ENCODE measurements around the gene BCL2. TPM values are rescaled to one million over a fixed set of nuclear protein-coding genes. Genes with fewer than 3 reads are reported as not detected.

BCL2 gene
- total and polyA plus RNA-seq, 4 donors = 2.6 to 25.4 (median 14.0) TPM

DNA sequence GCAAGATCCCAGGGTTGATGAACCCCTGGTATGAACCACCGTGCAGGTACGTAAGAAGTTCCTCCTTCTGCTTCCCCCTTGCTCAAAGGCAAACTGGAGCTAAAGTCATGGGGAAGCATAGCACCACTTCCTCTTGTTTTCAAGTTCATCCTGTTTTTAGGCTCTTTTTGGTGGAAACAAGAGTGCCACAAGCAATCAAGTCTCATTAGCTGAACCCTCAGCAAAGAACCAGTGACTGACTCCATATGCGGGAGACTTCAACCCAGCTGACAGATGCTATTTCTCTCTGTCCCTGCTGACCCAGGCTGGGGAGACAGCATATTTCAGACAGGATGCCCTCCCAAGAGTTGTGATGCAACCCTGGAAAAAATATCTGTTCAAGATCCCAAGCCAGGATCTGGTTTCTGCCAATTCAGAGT, 47.7 kb downstream of the BCL2 start:
- intact Hi-C loops (cut with DNase I) = no loop called here
- DNase-seq (no peak), ATAC-seq (ENCODE audit: low FRiP score) (peak; percentile 63)
- no peaks in the 10 kb centered on the region for H3K27me3 ChIP-seq (ENCODE audit: control insufficient read depth in 1 of 2, insufficient read depth in 2 of 2, low read length in 1 of 2)
- H3K4me3 ChIP-seq (ENCODE audit: low read length in 2 of 2) = no peak overlapping the region
- no peaks in the 10 kb centered on the region for H3K36me3 ChIP-seq (ENCODE audit: control insufficient read depth in 1 of 2, insufficient read depth in 2 of 2, low read length in 1 of 2)
- H3K4me1 ChIP-seq (ENCODE audit: control insufficient read depth in 1 of 2, insufficient read depth in 2 of 2, low read length in 2 of 2) = no peaks in the 10 kb centered on the region
- no peak overlapping the region for H3K27ac ChIP-seq (ENCODE audit: low read depth in 1 of 2, low read length in 2 of 2)
- 92 to 93% methylated on average over 3 of the region's 3 CpGs for WGBS, 2 donors
- H3K9me3 ChIP-seq (ENCODE audit: control insufficient read depth, low read length) = no peaks in the 10 kb centered on the region

DNA sequence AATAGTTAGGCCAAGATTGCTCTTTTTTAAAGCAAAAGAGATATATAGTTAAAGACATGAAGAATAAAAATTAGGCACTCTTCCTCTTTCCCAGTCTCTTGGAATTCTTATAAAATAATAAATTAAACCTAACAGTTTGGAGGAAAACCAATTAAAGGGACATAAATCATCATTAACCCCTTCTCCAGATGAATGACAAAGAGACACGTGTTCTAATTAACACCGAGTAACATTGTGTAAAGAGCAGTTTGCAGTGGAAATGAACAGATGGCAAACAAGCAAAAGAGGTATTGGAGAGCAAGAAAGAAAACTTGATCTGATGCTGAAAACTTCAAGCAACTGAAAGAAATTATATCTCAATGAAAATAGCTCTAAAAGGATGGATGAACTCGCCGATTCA, 48.4 kb downstream of the BCL2 start:
- no peak overlapping the region for H3K27ac ChIP-seq (ENCODE audit: low read depth in 1 of 2, low read length in 2 of 2)
- intact Hi-C loops (cut with DNase I) = no loop called here
- no peaks in the 10 kb centered on the region for H3K4me1 ChIP-seq (ENCODE audit: control insufficient read depth in 1 of 2, insufficient read depth in 2 of 2, low read length in 2 of 2)
- ATAC-seq (ENCODE audit: low FRiP score) = no peak
- H3K9me3 ChIP-seq (ENCODE audit: control insufficient read depth, low read length) = no peaks in the 10 kb centered on the region
- H3K36me3 ChIP-seq (ENCODE audit: control insufficient read depth in 1 of 2, insufficient read depth in 2 of 2, low read length in 1 of 2) = no peaks in the 10 kb centered on the region
- DNase-seq = no peak
- no peak overlapping the region for H3K4me3 ChIP-seq (ENCODE audit: low read length in 2 of 2)
- no peaks in the 10 kb centered on the region for H3K27me3 ChIP-seq (ENCODE audit: control insufficient read depth in 1 of 2, insufficient read depth in 2 of 2, low read length in 1 of 2)
- 80 to 85% methylated on average over 4 of the region's 4 CpGs for WGBS, 2 donors

DNA sequence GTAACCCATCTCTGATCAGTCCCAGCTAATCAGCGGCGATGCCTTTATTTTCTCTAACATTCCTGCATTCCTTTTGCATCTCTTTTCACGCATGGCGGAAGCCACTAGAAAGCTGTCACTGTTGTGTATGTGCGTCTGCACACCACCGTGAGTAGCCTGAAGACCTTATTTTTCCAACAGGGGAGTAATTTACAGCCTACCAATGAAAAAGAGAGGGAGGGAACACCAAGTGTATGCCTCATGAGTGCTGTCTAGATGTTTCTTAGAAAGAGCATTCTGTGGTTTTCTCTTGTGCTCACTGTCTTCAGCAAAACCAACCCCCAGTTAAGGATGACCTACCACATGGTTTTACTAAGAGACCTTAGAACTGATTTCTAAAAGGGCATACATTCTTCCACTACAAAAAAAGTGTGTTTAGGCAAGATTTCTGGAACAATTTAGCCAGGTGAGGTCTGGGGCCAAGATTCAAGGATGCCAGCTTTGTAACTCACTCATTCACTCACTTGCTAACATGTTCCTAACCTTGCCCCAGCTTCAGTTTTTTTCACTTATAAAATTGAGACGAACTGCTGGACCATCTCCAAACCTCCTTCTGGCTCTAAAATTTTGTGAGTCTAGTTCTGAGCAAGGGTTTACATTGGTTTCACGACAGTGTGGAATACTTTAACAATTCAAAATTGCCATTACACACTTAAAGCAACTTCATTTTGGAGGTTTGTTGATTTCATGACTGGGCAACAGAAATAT, 51.4 kb downstream of the BCL2 start:
- Histone ChIP-seq H3K36me3 (ENCODE audit: control insufficient read depth in 1 of 2, insufficient read depth in 2 of 2, low read length in 1 of 2) (no peaks in the 10 kb centered on the region), H3K27me3 (ENCODE audit: control insufficient read depth in 1 of 2, insufficient read depth in 2 of 2, low read length in 1 of 2) (no peaks in the 10 kb centered on the region), H3K27ac (ENCODE audit: low read depth in 1 of 2, low read length in 2 of 2) (no peak overlapping the region), H3K4me1 (ENCODE audit: control insufficient read depth in 1 of 2, insufficient read depth in 2 of 2, low read length in 2 of 2) (no peaks in the 10 kb centered on the region), H3K4me3 (ENCODE audit: low read length in 2 of 2) (no peak overlapping the region), H3K9me3 (ENCODE audit: control insufficient read depth, low read length) (no peaks in the 10 kb centered on the region)
- intact Hi-C loops (cut with DNase I) = no loop called here
- DNase-seq = no peak
- 64 to 65% methylated on average over 8 of the region's 8 CpGs for WGBS, 2 donors
- no peak for ATAC-seq (ENCODE audit: low FRiP score)

DNA sequence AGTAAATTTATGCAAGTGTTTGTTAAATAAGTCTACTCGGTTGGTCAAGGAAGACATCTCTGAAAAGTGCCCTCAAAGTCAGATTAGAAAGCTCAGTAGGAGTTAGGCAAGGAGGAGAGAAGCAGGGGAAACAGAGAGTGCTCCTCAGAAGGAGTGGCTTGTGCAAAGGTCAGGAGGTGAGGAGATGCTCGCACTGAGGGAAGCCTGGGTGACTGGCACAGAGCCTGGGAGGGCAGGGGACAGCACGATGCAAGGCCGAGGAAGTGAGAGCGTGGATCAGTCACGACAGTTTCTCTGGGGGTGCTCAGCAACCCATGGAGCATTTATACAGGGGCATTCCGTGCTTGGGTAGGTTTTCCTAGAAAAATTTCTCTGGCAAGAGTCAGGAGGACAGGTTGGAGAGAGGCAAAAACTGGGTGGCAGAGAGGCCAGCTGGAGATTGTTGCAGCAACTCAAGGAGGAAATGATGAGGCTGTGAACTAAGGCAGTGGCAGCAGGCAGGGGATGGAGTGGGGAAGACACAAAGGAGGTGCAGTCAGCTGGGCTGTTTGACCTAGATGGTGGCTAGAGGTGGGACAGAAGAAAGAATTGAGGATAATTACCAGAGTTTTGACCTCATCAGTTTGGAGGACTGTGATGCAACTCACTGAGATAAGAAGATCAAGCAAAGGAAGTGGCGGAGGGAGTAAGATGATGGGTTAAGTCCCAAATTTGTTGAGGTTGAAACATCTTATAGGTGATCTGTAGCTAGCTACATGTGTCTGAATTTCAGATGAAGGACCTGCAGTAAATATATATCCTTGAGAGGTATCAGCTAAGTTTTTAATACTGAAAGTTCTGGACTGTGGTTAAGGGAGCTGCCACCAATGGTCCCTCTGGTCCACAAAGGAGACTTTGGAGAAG, 52.4 kb downstream of the BCL2 start:
- Histone ChIP-seq H3K4me1 (ENCODE audit: control insufficient read depth in 1 of 2, insufficient read depth in 2 of 2, low read length in 2 of 2) (no peaks in the 10 kb centered on the region), H3K9me3 (ENCODE audit: control insufficient read depth, low read length) (no peaks in the 10 kb centered on the region), H3K27ac (ENCODE audit: low read depth in 1 of 2, low read length in 2 of 2) (no peak overlapping the region), H3K27me3 (ENCODE audit: control insufficient read depth in 1 of 2, insufficient read depth in 2 of 2, low read length in 1 of 2) (no peaks in the 10 kb centered on the region), H3K36me3 (ENCODE audit: control insufficient read depth in 1 of 2, insufficient read depth in 2 of 2, low read length in 1 of 2) (no peaks in the 10 kb centered on the region), H3K4me3 (ENCODE audit: low read length in 2 of 2) (no peak overlapping the region)
- intact Hi-C loops (cut with DNase I) = no loop called here
- DNase-seq (no peak), ATAC-seq (ENCODE audit: low FRiP score) (no peak)
- WGBS, 2 donors = 84 to 88% methylated on average over 8 of the region's 8 CpGs

DNA sequence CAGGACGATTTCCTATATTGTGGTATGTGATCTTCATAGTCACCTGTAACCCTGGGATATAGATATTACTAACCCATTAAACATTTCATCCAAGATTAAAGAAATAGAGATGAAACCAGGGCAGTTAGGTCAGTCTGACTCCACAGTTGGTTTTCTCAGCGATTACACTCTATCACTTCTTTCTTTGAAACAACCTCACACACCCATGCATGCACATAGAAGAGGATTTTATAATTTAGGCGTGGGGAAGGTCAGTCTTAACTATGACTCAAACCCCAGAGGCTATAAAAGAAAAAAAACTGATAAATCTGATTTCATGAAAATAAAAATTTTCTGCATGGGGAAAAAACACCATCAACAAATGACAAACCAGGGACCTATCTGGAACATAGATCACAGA, 54.2 kb downstream of the BCL2 start:
- Histone ChIP-seq H3K27me3 (ENCODE audit: control insufficient read depth in 1 of 2, insufficient read depth in 2 of 2, low read length in 1 of 2) (no peaks in the 10 kb centered on the region), H3K27ac (ENCODE audit: low read depth in 1 of 2, low read length in 2 of 2) (no peak overlapping the region), H3K36me3 (ENCODE audit: control insufficient read depth in 1 of 2, insufficient read depth in 2 of 2, low read length in 1 of 2) (no peaks in the 10 kb centered on the region), H3K4me3 (ENCODE audit: low read length in 2 of 2) (no peak overlapping the region), H3K9me3 (ENCODE audit: control insufficient read depth, low read length) (no peaks in the 10 kb centered on the region), H3K4me1 (ENCODE audit: control insufficient read depth in 1 of 2, insufficient read depth in 2 of 2, low read length in 2 of 2) (no peaks in the 10 kb centered on the region)
- 92 to 94% methylated on average over 3 of the region's 3 CpGs for WGBS, 2 donors
- ATAC-seq (ENCODE audit: low FRiP score) (no peak), DNase-seq (no peak)
- intact Hi-C loops (cut with DNase I) = no loop called here

DNA sequence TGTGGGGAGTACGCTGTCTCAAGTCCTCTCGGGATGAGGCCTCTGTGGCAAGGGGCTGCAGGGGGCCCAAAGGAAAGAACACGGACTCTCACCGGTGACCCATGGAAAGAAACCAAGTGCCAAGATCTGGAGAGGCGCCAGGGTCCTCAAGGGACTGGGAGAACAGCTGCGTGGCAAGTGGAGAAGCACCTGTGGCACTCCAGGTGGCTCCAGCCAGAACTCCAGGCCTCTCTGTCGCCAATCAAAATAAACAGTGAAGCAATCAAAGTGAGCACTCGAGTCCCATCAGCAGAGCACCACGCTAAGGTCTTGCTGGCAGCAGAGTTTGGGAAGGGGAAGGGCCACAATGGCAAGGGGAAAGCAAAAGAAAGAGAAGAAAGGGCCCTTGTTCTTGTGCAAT, 54.7 kb downstream of the BCL2 start:
- 77 to 80% methylated on average over 9 of the region's 9 CpGs for WGBS, 2 donors
- DNase-seq = no peak
- intact Hi-C loops (cut with DNase I) = loop anchor here in 1 of 2 donors (5.0 kb wide), 2 partner anchors 118 to 133 kb away; no protein-coding TSS in a partner anchor
- no peak overlapping the region for H3K4me3 ChIP-seq (ENCODE audit: low read length in 2 of 2)
- ATAC-seq (ENCODE audit: low FRiP score) = no peak
- no peaks in the 10 kb centered on the region for H3K4me1 ChIP-seq (ENCODE audit: control insufficient read depth in 1 of 2, insufficient read depth in 2 of 2, low read length in 2 of 2)
- no peaks in the 10 kb centered on the region for H3K9me3 ChIP-seq (ENCODE audit: control insufficient read depth, low read length)
- H3K27ac ChIP-seq (ENCODE audit: low read depth in 1 of 2, low read length in 2 of 2) = no peak overlapping the region
- no peaks in the 10 kb centered on the region for H3K27me3 ChIP-seq (ENCODE audit: control insufficient read depth in 1 of 2, insufficient read depth in 2 of 2, low read length in 1 of 2)
- H3K36me3 ChIP-seq (ENCODE audit: control insufficient read depth in 1 of 2, insufficient read depth in 2 of 2, low read length in 1 of 2) = no peaks in the 10 kb centered on the region

DNA sequence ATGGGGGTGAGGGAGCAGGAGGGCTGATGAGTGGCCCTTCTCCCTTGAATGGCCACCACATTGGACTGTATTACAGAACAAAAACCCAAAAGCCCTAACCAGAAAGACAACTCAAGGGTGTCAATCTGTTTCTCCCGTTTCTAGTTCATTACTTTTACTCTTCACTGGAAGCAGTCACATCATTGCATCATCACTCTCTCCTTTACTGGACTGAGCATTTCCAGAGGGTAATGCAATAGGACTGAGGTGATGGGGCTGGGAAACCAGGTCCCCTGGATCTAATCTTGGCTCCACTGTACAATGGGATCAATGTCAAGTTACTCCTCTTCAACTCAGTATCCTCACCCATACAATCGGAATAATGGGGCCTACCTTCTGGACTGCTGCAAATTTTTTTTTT, 56.1 kb downstream of the BCL2 start:
- Histone ChIP-seq H3K9me3 (ENCODE audit: control insufficient read depth, low read length) (no peaks in the 10 kb centered on the region), H3K27ac (ENCODE audit: low read depth in 1 of 2, low read length in 2 of 2) (peak overlapping the region in 1 of 2 donors; percentile 94), H3K36me3 (ENCODE audit: control insufficient read depth in 1 of 2, insufficient read depth in 2 of 2, low read length in 1 of 2) (no peaks in the 10 kb centered on the region), H3K4me3 (ENCODE audit: low read length in 2 of 2) (no peak overlapping the region), H3K4me1 (ENCODE audit: control insufficient read depth in 1 of 2, insufficient read depth in 2 of 2, low read length in 2 of 2) (no peaks in the 10 kb centered on the region), H3K27me3 (ENCODE audit: control insufficient read depth in 1 of 2, insufficient read depth in 2 of 2, low read length in 1 of 2) (no peaks in the 10 kb centered on the region)
- DNase-seq (no peak), ATAC-seq (ENCODE audit: low FRiP score) (no peak)
- intact Hi-C loops (cut with DNase I) = loop anchor here (2.0 to 5.0 kb wide), 5 partner anchors 53 to 133 kb away; partner anchors contain the start of gene BCL2 (in 1 of the 2)
- 73 to 87% methylated on average over 2 of the region's 2 CpGs for WGBS, 2 donors

DNA sequence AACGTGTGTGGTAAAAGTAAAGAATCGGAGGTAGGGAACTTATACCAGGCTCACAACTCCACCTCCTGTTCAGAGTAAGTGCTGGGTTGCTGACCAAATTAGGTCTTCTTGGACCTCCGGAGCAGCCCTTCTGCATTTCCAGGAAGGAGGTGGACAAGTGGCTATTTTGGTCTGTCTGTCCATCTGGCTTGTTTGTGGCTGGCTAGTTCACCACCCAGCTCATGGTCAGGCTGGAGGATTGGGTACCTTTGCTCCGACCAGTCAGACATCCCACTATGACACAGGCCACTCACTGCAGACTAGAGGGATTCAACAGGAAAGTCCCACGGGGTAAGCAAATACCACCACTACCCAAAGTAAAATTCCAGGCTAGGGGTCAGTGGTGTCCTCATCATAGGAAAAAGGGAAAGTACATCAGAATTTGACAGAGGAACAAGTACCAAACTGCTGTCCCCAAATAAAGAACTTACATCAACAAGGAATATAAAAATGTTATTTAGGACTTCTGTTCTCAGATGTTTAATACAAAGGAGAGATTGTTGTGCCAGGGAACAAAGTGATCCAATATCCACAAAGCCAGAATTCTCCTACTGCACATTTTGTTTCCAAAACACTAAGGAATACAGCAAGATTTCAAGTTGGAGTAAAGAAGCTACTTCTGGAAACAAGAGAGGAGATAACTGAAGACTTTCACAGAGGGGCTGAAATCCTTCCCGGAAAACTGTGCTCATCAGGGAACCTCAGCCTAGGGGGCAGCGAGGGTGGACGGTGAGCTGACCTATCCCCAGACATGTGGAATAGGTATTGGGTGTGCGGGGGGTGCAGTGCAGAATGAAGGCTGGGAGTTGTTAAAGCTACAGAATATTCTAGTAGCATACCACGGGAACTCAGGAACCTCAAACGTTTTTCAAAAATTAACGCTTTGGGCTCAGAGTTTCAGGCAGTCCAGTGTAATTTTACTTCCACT, 56.9 kb downstream of the BCL2 start:
- H3K9me3 ChIP-seq (ENCODE audit: control insufficient read depth, low read length) = no peaks in the 10 kb centered on the region
- H3K27ac ChIP-seq (ENCODE audit: low read depth in 1 of 2, low read length in 2 of 2) = peak overlapping the region; percentile 72 to 94
- intact Hi-C loops (cut with DNase I) = loop anchor here (2.0 to 5.0 kb wide), 5 partner anchors 54 to 132 kb away; partner anchors contain the start of gene BCL2 (in 1 of the 2)
- H3K4me1 ChIP-seq (ENCODE audit: control insufficient read depth in 1 of 2, insufficient read depth in 2 of 2, low read length in 2 of 2) = no peaks in the 10 kb centered on the region
- peak; percentile 90 for ATAC-seq (ENCODE audit: low FRiP score)
- no peaks in the 10 kb centered on the region for H3K36me3 ChIP-seq (ENCODE audit: control insufficient read depth in 1 of 2, insufficient read depth in 2 of 2, low read length in 1 of 2)
- no peak overlapping the region for H3K4me3 ChIP-seq (ENCODE audit: low read length in 2 of 2)
- no peaks in the 10 kb centered on the region for H3K27me3 ChIP-seq (ENCODE audit: control insufficient read depth in 1 of 2, insufficient read depth in 2 of 2, low read length in 1 of 2)
- WGBS, 2 donors = 14 to 17% methylated on average over 12 of the region's 12 CpGs
- peak; percentile 71 to 72 for DNase-seq

All from aorta (tissue), 5 donors.